ENCODE results near the gene GPR27.

Gene GPR27

DNA sequence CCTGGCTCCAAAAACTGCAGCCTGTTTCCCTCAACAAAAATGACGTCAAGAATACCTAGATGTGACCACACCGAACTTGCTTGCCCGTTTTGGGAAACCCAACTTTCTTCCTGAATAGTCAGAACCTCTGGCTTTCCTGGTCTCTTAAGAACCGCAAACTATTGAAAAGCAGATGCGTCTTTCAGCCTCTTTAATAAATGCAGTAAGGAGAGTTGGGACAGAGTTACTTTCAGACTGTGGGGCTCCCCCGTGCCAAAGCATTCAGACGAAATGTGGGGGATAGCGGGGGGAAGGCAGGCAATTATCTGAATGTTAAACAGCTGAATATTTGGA is 32.5 kb downstream of the GPR27 start:
- Histone ChIP-seq H3K27me3 (ENCODE audit: control insufficient read depth, insufficient read depth, low read length) (peaks cover 69% of the 10 kb centered on the region), H3K9ac (ENCODE audit: low read length) (no peak overlapping the region), H3K4me1 (ENCODE audit: control insufficient read depth, insufficient read depth, low read length) (peaks cover 13% of the 10 kb centered on the region; the same call in 1 of the 2 replicates), H3K36me3 (ENCODE audit: control insufficient read depth, insufficient read depth, low read length) (no peaks in the 10 kb centered on the region), H3K27ac (ENCODE audit: low read depth, low read length) (no peak overlapping the region), H3K4me3 (ENCODE audit: low read depth, low read length) (no peak overlapping the region), H3K9me3 (ENCODE audit: control insufficient read depth, insufficient read depth, low read depth, low read length) (no peaks in the 10 kb centered on the region)

DNA sequence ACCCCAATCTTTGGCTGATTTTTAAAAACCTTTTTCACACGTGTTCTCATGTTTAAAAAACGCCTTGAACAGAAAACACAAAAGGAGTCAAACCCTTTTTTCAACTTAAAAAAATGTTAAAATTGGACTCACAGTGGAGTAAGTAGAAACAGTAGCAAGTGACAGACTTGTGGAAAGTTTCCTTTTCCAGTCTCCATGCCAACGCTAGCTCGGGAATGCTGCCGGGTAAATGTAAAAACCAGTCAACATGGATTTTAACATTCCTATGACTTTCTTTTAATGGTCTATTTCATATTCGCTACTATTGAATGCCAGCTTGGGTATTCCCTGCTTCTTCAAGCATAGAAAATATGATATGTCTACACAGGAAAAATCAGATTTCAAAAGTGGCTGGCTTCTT is 32.9 kb downstream of the GPR27 start:
- H3K4me3 ChIP-seq (ENCODE audit: low read depth, low read length), result no peak overlapping the region

DNA sequence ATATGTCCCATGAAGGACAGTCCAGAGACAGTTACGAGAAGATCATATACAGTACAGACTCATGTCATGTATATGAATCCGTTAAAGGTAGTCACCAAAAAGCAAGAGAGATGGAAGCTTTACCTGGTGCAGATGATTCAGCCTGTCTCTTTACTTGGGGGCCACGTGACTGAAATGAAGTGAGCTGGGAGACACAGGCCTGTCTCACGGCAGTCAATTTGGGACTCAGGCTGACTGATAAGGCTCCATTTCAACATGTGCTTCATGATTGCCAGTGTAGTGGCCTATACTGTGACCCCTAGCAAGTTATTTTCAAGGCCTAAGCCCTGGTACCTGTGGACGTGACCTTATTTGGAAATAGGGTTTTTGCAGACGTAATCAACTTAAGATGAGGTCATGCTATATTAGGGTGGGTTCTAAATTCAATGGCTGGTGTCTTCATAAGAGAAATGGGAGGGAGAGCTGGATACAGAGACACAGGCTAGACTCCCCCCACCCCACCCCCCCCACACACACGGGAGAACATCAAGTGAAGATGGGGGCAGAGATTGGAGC is 34.3 kb downstream of the GPR27 start:
- Histone ChIP-seq H3K27ac (ENCODE audit: low read depth, low read length) (no peak overlapping the region), H3K9ac (ENCODE audit: low read length) (no peak overlapping the region), H3K9me3 (ENCODE audit: control insufficient read depth, insufficient read depth, low read depth, low read length) (no peaks in the 10 kb centered on the region), H3K4me3 (ENCODE audit: low read depth, low read length) (no peak overlapping the region), H3K36me3 (ENCODE audit: control insufficient read depth, insufficient read depth, low read length) (no peaks in the 10 kb centered on the region), H3K4me1 (ENCODE audit: control insufficient read depth, insufficient read depth, low read length) (peaks cover 13% of the 10 kb centered on the region; the same call in 1 of the 2 replicates), H3K27me3 (ENCODE audit: control insufficient read depth, insufficient read depth, low read length) (peaks cover 51% of the 10 kb centered on the region)

More for the DNA sequence above, 32.9 kb downstream of the GPR27 start:
- Histone ChIP-seq H3K27me3 (ENCODE audit: control insufficient read depth, insufficient read depth, low read length) (peaks cover 65% of the 10 kb centered on the region), H3K27ac (ENCODE audit: low read depth, low read length) (no peak overlapping the region), H3K36me3 (ENCODE audit: control insufficient read depth, insufficient read depth, low read length) (no peaks in the 10 kb centered on the region), H3K9me3 (ENCODE audit: control insufficient read depth, insufficient read depth, low read depth, low read length) (no peaks in the 10 kb centered on the region), H3K9ac (ENCODE audit: low read length) (no peak overlapping the region), H3K4me1 (ENCODE audit: control insufficient read depth, insufficient read depth, low read length) (peaks cover 13% of the 10 kb centered on the region; the same call in 1 of the 2 replicates)

DNA sequence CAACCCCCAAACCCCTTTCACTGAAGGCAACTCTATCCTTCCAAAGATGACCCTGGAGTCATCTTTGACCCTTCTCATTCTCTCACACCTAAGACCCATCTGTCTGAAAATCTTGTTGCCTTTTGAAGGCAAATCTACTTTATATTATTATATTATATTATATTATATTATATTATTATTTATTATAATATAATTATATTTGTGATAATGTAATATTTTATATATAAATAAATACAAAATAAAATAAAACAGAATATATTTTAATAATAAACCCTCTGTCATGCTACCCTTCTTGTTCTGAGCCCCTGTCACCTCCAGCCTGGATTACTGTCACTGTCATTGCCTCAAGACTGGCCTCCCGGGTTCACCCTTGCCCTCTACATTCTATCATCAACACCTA is 36.3 kb downstream of the GPR27 start:
- Histone ChIP-seq H3K9ac (ENCODE audit: low read length) (no peak overlapping the region), H3K4me1 (ENCODE audit: control insufficient read depth, insufficient read depth, low read length) (peaks cover 10% of the 10 kb centered on the region; the same call in 1 of the 2 replicates), H3K27ac (ENCODE audit: low read depth, low read length) (no peak overlapping the region), H3K36me3 (ENCODE audit: control insufficient read depth, insufficient read depth, low read length) (no peaks in the 10 kb centered on the region), H3K27me3 (ENCODE audit: control insufficient read depth, insufficient read depth, low read length) (peaks cover 31% of the 10 kb centered on the region), H3K9me3 (ENCODE audit: control insufficient read depth, insufficient read depth, low read depth, low read length) (no peaks in the 10 kb centered on the region), H3K4me3 (ENCODE audit: low read depth, low read length) (no peak overlapping the region)

- Histone ChIP-seq H3K36me3 (ENCODE audit: control insufficient read depth, insufficient read depth, low read length) (no peaks in the 10 kb centered on the region), H3K9ac (ENCODE audit: low read length) (no peak overlapping the region), H3K4me3 (ENCODE audit: low read depth, low read length) (no peak overlapping the region), H3K4me1 (ENCODE audit: control insufficient read depth, insufficient read depth, low read length) (no peaks in the 10 kb centered on the region), H3K27ac (ENCODE audit: low read depth, low read length) (no peak overlapping the region), H3K27me3 (ENCODE audit: control insufficient read depth, insufficient read depth, low read length) (peaks cover 14% of the 10 kb centered on the region), H3K9me3 (ENCODE audit: control insufficient read depth, insufficient read depth, low read depth, low read length) (no peaks in the 10 kb centered on the region)
Measured at GRCh38 chr3:71791634-71792033, 38.0 kb downstream of the GPR27 start.

DNA sequence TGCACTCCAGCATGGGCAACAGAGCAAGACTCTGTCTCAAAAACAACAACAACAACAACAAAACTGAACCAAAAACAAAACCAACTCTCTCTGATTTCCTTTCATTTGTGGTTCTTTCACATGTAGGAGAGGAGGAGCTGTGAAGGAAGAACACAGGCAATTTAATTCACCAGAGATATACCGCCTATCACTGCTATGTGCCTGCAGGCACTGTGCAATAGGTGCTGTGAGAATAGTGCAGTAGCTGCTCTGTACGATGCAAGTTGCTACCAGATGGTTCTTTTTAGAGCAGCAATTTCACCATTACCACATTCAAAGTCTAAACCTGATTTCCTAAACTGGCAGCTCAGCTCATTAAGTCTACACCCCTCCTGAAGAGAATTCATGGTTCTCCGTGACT is 42.6 kb downstream of the GPR27 start:
- Histone ChIP-seq H3K27me3 (ENCODE audit: control insufficient read depth, insufficient read depth, low read length) (no peaks in the 10 kb centered on the region), H3K36me3 (ENCODE audit: control insufficient read depth, insufficient read depth, low read length) (no peaks in the 10 kb centered on the region), H3K9ac (ENCODE audit: low read length) (no peak overlapping the region), H3K27ac (ENCODE audit: low read depth, low read length) (no peak overlapping the region), H3K9me3 (ENCODE audit: control insufficient read depth, insufficient read depth, low read depth, low read length) (no peaks in the 10 kb centered on the region), H3K4me1 (ENCODE audit: control insufficient read depth, insufficient read depth, low read length) (peaks cover 14% of the 10 kb centered on the region), H3K4me3 (ENCODE audit: low read depth, low read length) (no peak overlapping the region)

- H3K27me3 ChIP-seq (ENCODE audit: control insufficient read depth, insufficient read depth, low read length), result no peaks in the 10 kb centered on the region
- no peak overlapping the region for H3K4me3 ChIP-seq (ENCODE audit: low read depth, low read length)
- H3K9me3 ChIP-seq (ENCODE audit: control insufficient read depth, insufficient read depth, low read depth, low read length), result no peaks in the 10 kb centered on the region
Measured at GRCh38 chr3:71797455-71797854, 43.8 kb downstream of the GPR27 start.

DNA sequence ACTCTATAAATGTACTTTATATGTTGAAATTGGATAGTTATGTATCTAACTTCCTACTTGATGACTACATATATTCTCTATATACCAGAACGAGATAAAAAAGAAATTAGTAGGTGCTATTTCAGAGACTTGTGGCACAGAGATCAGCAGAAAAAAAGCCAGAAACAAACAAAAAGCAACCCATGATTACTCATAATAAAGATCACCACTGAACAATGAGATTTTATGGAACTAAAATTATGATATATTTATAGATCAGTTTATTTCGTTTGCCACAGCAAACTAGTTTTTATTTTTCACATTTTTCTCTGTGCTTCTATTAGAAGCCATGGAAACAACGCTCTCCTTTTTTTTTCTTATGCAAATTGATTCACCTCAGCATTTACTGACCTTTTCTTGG is 46.4 kb downstream of the GPR27 start:
- no peak overlapping the region for H3K4me3 ChIP-seq (ENCODE audit: low read depth, low read length)
- H3K9me3 ChIP-seq (ENCODE audit: control insufficient read depth, insufficient read depth, low read depth, low read length), result no peaks in the 10 kb centered on the region
- no peaks in the 10 kb centered on the region for H3K36me3 ChIP-seq (ENCODE audit: control insufficient read depth, insufficient read depth, low read length)
- H3K4me1 ChIP-seq (ENCODE audit: control insufficient read depth, insufficient read depth, low read length), result peaks cover 22% of the 10 kb centered on the region
- no peak overlapping the region for H3K27ac ChIP-seq (ENCODE audit: low read depth, low read length)
- no peaks in the 10 kb centered on the region for H3K27me3 ChIP-seq (ENCODE audit: control insufficient read depth, insufficient read depth, low read length)
- no peak overlapping the region for H3K9ac ChIP-seq (ENCODE audit: low read length)

More at GRCh38 chr3:71797455-71797854, 43.8 kb downstream of the GPR27 start:
- Histone ChIP-seq H3K27ac (ENCODE audit: low read depth, low read length) (no peak overlapping the region), H3K36me3 (ENCODE audit: control insufficient read depth, insufficient read depth, low read length) (no peaks in the 10 kb centered on the region), H3K9ac (ENCODE audit: low read length) (no peak overlapping the region), H3K4me1 (ENCODE audit: control insufficient read depth, insufficient read depth, low read length) (peaks cover 18% of the 10 kb centered on the region)

GRCh38 chr3:71801986-71802385 is 48.3 kb downstream of the GPR27 start:
- H3K36me3 ChIP-seq (ENCODE audit: control insufficient read depth, insufficient read depth, low read length), result no peaks in the 10 kb centered on the region
- H3K9me3 ChIP-seq (ENCODE audit: control insufficient read depth, insufficient read depth, low read depth, low read length), result no peaks in the 10 kb centered on the region
- no peak overlapping the region for H3K9ac ChIP-seq (ENCODE audit: low read length)
- H3K27ac ChIP-seq (ENCODE audit: low read depth, low read length), result no peak overlapping the region
- peaks cover 22% of the 10 kb centered on the region for H3K4me1 ChIP-seq (ENCODE audit: control insufficient read depth, insufficient read depth, low read length)
- no peaks in the 10 kb centered on the region for H3K27me3 ChIP-seq (ENCODE audit: control insufficient read depth, insufficient read depth, low read length)
- no peak overlapping the region for H3K4me3 ChIP-seq (ENCODE audit: low read depth, low read length)

- H3K4me3 ChIP-seq (ENCODE audit: low read depth, low read length), result no peak overlapping the region
- no peaks in the 10 kb centered on the region for H3K36me3 ChIP-seq (ENCODE audit: control insufficient read depth, insufficient read depth, low read length)
- peaks cover 22% of the 10 kb centered on the region for H3K4me1 ChIP-seq (ENCODE audit: control insufficient read depth, insufficient read depth, low read length)
- no peaks in the 10 kb centered on the region for H3K9me3 ChIP-seq (ENCODE audit: control insufficient read depth, insufficient read depth, low read depth, low read length)
- H3K9ac ChIP-seq (ENCODE audit: low read length), result no peak overlapping the region
- no peaks in the 10 kb centered on the region for H3K27me3 ChIP-seq (ENCODE audit: control insufficient read depth, insufficient read depth, low read length)
- no peak overlapping the region for H3K27ac ChIP-seq (ENCODE audit: low read depth, low read length)
Measured at GRCh38 chr3:71803248-71803647, 49.6 kb downstream of the GPR27 start.

DNA sequence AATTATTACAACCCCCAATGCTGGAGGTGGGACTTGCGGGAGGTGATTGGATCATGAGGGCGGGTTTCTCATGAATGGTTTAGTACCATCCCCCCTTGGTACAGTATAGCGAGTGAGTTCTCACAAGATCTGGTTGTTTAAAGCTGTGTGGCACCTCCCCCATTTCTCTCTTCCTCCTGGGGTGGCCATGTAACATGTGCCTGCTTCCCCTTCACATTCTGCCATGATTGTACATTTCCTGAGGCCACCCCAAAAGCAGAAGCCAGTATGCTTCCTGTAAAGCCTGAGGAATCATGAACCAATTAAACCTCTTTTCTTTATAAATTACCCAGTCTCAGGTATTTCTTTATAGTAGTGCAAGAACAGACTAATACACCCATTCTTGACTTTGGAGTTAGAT is 51.5 kb downstream of the GPR27 start:
- H3K9me3 ChIP-seq (ENCODE audit: control insufficient read depth, insufficient read depth, low read depth, low read length), result no peaks in the 10 kb centered on the region
- H3K27me3 ChIP-seq (ENCODE audit: control insufficient read depth, insufficient read depth, low read length), result no peaks in the 10 kb centered on the region
- no peak overlapping the region for H3K9ac ChIP-seq (ENCODE audit: low read length)
- H3K27ac ChIP-seq (ENCODE audit: low read depth, low read length), result no peak overlapping the region
- no peak overlapping the region for H3K4me3 ChIP-seq (ENCODE audit: low read depth, low read length)
- peaks cover 11% of the 10 kb centered on the region for H3K4me1 ChIP-seq (ENCODE audit: control insufficient read depth, insufficient read depth, low read length)
- H3K36me3 ChIP-seq (ENCODE audit: control insufficient read depth, insufficient read depth, low read length), result no peaks in the 10 kb centered on the region

GRCh38 chr3:71805691-71806090 is 52.0 kb downstream of the GPR27 start:
- Histone ChIP-seq H3K9ac (ENCODE audit: low read length) (no peak overlapping the region), H3K9me3 (ENCODE audit: control insufficient read depth, insufficient read depth, low read depth, low read length) (no peaks in the 10 kb centered on the region), H3K4me3 (ENCODE audit: low read depth, low read length) (no peak overlapping the region), H3K27ac (ENCODE audit: low read depth, low read length) (no peak overlapping the region), H3K36me3 (ENCODE audit: control insufficient read depth, insufficient read depth, low read length) (no peaks in the 10 kb centered on the region), H3K27me3 (ENCODE audit: control insufficient read depth, insufficient read depth, low read length) (no peaks in the 10 kb centered on the region), H3K4me1 (ENCODE audit: control insufficient read depth, insufficient read depth, low read length) (peaks cover 8% of the 10 kb centered on the region; the same call in 1 of the 2 replicates)
